Measurements from ENCODE around the gene REEP6.

Gene REEP6

GRCh38 chr19:1491114-1491848 is at the start of gene REEP6:
REEP6 (plus strand) TSS chr19:1491181; CDS start chr19:1491270, 89 bp downstream.
- DNase-seq: no peak

- DNase-seq: no peak
These were observed 49.1 kb upstream of the REEP6 start for GRCh38 chr19:1441677-1442438.

- peak; percentile 38 for DNase-seq
These were observed 45.6 kb upstream of the REEP6 start for GRCh38 chr19:1445185-1445931.

GRCh38 chr19:1445932-1446712 is 44.9 kb upstream of the REEP6 start:
- DNase-seq: peak; percentile 19

GRCh38 chr19:1446713-1447481 is 44.1 kb upstream of the REEP6 start:
- no peak for DNase-seq

- DNase-seq: no peak
These were observed 43.5 kb upstream of the REEP6 start for GRCh38 chr19:1447504-1447903.

- DNase-seq: no peak
These were observed 43.0 kb upstream of the REEP6 start for GRCh38 chr19:1447944-1448343.

- peak; percentile 72 for DNase-seq
These were observed 41.2 kb upstream of the REEP6 start, which contains the start of gene APC2 for GRCh38 chr19:1449467-1450442. APC2 (plus strand) TSS chr19:1450121; CDS start chr19:1453002, 2,881 bp downstream.

- DNase-seq: no peak
These were observed 39.9 kb upstream of the REEP6 start for GRCh38 chr19:1450735-1451731.

GRCh38 chr19:1451916-1452801 is 38.8 kb upstream of the REEP6 start:
- no peak for DNase-seq

GRCh38 chr19:1452802-1453524 is 38.0 kb upstream of the REEP6 start:
- no peak for DNase-seq

GRCh38 chr19:1453525-1454364 is 37.2 kb upstream of the REEP6 start:
- no peak for DNase-seq

- no peak for DNase-seq
These were observed 36.0 kb upstream of the REEP6 start for GRCh38 chr19:1455002-1455335.

GRCh38 chr19:1455336-1456120 is 35.5 kb upstream of the REEP6 start:
- DNase-seq: peak; percentile 39

GRCh38 chr19:1456121-1456900 is 34.7 kb upstream of the REEP6 start:
- DNase-seq: no peak

All from fibroblast of upper back skin (primary cell).